AG09319 (cell line): Measurements from ENCODE around the gene HBS1L.
"Not testable (repeated sequence)": the region's sequence is repeated elsewhere in the genome, so short reads cannot be mapped to it uniquely, and the experiment has no call there.

Experiments
- DNase-seq: peaks from one replicate; pipeline ENCODE4 v3.0.0-alpha.2; 2010; ENCODE audit warnings: low read depth; ENCODE audit errors: extremely low read depth
- TF ChIP-seq, protein P1 (sequence below): IDR thresholded peaks from 2 replicates; pipeline ENCODE4 v1.5.1; 2011; ENCODE audit warnings: low read depth, mild to moderate bottlenecking, inconsistent platforms, low read length, moderate library complexity

HBS1L gene

DNA sequence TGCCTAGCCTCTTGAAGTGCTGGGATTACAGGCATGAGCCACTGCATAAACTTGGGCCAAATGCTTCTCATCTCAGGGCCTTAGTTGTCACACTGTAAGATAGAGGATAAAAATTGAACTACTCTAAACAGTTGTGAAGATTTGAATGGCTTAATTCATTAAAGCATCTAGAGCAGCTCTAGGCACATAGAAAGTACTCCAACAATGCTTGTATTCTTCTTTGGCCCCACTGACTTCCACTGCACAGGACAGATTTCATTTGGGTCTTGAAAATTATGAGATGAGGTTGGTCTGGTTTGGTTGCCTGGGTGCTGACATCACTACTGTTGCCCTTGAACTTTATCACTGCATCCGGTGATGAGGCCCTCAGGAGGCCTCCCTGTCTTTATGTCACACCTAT is 10.0 kb upstream of the HBS1L start:
- TF ChIP-seq, protein P1, sequence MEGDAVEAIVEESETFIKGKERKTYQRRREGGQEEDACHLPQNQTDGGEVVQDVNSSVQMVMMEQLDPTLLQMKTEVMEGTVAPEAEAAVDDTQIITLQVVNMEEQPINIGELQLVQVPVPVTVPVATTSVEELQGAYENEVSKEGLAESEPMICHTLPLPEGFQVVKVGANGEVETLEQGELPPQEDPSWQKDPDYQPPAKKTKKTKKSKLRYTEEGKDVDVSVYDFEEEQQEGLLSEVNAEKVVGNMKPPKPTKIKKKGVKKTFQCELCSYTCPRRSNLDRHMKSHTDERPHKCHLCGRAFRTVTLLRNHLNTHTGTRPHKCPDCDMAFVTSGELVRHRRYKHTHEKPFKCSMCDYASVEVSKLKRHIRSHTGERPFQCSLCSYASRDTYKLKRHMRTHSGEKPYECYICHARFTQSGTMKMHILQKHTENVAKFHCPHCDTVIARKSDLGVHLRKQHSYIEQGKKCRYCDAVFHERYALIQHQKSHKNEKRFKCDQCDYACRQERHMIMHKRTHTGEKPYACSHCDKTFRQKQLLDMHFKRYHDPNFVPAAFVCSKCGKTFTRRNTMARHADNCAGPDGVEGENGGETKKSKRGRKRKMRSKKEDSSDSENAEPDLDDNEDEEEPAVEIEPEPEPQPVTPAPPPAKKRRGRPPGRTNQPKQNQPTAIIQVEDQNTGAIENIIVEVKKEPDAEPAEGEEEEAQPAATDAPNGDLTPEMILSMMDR = no peak
- no peak for DNase-seq

DNA sequence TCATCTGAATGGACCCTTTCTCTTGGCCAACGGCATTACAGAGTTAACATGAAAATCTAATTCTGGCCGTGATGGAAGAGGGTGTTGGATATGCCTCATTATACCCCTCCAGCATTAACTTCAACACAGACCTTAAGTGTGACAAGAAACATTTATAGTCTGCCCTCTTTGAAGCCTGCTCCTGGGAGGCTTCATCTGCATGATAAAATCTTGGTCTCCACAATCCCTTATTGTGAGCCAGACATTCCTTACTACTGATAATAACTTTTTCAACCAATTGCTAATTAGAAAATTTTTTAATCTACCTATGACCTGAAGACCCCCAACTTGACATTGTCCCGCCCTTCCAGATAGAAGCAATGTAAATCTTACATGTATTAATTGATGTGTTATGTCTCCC is 9.3 kb upstream of the HBS1L start:
- TF ChIP-seq, protein P1 = no peak
- no peak for DNase-seq

DNA sequence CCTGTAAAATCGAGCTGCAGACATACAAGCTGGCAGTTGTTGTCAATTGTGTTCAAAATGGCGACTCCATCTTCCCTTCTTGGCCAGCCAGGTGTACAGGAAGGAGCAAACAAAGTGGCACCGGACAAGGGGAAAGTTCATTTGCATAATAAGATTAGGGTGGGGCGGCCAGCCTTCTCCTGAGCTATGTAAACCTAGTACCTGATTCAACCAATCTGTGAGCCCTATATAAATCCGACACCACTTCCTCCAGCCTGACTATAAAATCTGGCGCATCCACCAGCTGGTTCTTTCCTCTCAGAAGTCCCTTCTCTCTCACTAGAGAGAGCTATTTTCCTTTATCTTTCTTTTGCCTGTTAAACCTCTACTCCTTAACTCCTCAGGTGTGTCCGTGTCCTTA is 8.1 kb upstream of the HBS1L start:
- TF ChIP-seq, protein P1 = no peak
- no peak for DNase-seq

DNA sequence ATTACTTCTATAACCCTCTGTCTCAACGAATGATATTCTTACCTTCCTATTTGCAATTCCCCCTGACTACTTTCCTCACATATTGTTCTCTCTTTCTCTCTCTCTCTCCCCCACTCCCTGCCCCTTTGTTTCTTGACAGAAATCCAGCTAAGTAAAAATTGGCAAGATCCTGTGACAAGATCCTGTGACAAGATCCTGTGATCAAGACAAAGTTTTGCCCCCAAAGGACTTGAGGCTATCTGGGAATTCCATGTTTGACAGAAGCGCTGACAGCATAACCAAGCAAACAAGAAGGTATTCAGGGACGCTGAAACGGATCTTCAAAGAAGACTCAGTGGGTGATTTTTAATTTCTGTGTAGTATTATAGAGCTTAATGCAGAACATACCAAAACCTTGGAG is 5.5 kb upstream of the HBS1L start:
- DNase-seq = no peak
- TF ChIP-seq, protein P1 = no peak

DNA sequence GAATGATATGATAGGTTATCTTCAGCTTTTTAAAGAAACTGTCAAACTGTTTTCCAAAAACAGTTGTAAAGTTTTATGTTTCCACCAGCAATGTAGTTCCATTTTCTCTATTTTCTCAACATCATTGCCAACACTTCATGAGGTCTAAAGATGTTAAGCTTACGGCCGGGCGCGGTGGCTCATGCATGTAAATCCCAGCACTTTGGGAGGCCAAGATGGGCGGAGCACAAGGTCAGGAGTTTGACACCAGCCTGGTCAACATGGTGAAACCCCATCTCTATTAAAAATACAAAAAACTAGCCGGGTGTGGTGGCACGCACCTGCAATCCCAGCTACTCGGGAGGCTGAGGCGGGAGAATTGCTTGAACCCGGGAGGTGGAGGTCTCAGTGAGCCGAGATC is 3.7 kb upstream of the HBS1L start:
- DNase-seq = not testable (repeated sequence)

DNA sequence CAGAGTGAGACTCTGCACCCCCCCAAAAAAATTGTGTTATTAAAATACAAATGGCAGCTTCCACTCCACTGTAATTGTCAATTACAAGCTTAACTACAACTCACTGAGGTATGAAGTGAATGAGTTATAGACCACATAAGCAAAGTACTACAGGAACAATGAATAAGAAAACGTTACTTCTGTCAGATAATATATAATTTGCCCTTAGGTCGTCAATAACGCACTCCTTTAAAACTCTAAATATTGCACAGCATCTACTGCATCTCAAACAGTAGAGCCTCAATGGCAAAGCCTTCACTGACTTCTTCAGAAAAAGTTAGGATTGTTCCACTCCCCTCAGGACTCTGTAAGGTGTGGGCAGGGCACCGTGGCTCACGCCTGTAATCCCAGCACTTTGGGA is 2.0 kb upstream of the HBS1L start:
- TF ChIP-seq, protein P1 = no peak
- DNase-seq = no peak

DNA sequence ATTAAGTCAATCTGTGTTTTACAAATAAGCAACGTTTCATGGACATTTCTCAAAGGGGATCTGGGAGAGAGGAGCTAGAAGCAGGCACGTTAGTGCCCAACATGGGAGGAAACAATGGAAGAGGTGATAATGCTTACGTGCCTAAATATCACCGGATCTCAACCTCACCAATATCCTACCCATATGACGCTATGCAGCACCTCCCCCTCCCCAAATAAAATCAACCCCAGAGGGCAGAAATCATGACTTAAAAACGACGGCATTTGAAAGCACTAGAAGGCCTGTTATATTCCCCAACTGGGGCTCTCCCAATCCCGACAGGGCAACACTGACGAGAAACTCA is 425 bp downstream of the HBS1L start:
- TF ChIP-seq, protein P1 = no peak
- no peak for DNase-seq

DNA sequence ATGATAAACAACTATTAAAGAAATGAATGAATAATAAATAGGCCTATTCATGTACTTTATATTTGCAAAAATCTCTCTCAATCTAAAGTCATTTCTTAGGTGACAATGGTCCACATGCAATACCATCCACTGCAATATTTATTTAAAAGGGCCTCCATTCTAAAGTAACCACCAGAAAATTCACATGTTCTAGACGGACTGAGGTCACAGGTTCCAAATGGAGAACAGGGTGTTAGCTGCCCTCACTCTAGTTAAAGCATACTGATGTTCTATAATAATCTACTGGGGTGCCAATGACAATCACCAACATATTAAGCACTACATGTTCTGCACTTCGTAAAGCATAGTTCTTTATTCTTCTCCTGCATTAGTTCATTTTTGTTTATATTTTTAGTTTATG is 1.2 kb downstream of the HBS1L start:
- TF ChIP-seq, protein P1 = no peak
- no peak for DNase-seq
